Measurements from ENCODE around the gene SRD5A3.
A peak's percentile ranks its signal among the peaks of the same experiment; 100 is the strongest.

The SRD5A3 gene

DNA sequence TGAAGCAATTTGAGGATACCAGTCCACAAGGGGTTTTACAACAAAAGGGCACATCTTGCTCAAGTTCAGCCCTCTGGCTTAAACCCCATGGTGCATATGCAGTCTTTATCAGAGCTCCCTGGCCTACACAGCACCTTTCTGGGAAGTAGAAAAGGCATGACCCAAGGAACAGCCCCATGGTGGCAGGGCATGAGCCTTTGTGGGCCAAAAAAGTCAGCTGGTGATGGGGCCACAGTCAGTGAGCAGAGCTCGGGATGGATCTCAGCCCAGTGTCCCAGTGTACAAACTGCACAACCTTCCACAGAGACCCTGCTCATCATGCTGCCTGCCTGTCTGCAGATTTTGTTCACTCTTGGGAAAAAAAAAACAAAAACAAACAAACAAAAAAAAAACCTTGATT lies 27.4 kb downstream of the SRD5A3 start:
- no peak for DNase-seq (ENCODE audit: low read depth in 3 of 3)

DNA sequence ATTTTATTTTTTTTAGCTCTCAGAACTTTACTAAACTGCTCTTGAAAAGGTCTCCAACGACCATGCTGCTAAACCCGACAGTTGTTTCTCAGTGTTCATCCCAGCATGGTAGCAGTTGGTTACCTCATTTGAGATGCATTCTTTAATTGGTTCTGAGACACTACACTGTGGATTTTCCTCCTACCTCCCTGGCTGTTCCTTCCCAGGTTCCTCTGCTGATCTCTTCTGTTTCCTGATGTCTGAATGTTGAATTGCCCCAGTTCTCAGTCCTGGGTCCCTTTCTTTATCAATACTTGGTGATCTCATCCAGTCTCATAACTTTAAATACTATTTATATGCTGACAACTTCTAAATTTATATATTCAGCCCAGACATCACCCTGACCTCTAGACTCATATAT lies 30.7 kb downstream of the SRD5A3 start:
- DNase-seq (ENCODE audit: low read depth in 3 of 3): no peak

DNA sequence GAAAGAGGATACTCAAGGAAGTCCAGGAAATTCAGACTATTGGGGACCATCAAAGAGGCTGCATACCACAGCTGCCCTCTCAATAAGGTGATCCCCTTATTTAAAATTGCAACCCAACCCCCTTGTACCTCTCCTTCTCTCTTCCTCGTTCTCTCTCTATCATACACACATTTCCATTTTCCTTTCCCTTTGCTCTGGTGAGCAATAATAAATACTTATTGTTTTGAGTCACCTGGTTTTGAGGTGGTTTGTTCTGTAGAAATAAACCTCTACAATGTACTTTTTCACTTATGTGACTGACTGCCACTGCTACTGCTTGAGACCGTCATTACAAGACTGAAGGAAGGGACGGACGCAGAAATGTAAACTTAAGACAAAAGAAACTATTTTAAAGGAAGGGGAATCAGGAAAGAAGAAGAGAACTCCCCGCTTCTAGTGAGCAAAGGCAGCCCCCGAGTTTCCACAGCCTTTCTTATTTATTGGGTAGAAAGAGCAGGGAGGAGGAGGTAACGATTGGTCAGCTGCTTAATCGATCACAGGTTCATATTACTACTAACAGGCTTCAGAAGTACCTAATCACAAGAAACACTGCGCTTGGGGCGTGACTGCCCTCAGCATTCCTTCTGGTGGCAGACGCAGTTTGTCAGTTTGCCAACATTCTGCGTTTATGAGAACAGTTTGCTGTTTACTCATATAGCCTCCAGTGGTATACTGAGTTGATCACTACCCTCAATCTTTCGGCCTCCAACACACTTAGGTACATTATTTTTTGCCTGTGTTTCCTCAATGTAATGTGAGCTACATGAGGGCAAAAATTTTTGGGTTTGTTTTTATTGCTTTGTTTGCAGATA lies 32.8 kb downstream of the SRD5A3 start:
- no peak for DNase-seq (ENCODE audit: low read depth in 3 of 3)

DNA sequence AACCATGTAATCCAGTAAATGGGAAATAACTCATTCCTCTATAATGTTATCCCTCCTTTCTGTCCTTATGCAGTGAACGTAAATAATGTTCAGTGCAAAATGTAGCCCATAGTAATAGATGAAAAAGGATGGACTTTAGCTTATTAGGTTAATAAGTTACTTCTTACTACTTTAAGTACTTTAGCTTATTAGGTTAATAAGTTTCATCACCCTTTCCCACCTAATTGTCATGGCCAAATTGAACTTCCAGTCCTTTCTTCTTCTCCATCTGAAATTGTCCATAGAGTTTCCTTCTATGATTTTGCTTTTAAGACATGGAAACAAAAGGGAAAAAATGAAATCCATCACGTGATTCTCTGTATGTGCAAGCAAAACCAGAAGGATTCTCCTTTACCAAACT lies 34.5 kb downstream of the SRD5A3 start:
- no peak for DNase-seq (ENCODE audit: low read depth in 3 of 3)

DNA sequence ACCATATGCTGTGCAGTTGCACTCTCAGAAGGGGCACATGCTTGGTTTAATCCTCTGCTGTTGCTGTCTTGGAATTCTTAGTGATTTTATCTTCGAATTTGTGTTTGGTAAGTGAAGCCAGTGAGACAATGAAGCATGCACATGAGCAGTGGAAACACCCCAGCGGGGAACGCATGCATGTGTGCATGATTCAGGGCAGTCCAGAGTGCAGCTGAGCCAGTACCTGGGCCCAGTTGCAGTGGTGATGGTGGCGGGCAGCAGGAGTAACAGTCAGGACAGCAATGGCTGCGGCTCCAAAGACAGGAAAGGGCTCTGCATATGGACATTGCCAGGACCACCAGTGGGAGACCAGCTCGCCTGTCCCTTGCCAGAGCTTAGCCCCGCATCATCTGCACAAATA lies 35.5 kb downstream of the SRD5A3 start:
- no peak for DNase-seq (ENCODE audit: low read depth in 3 of 3)

DNA sequence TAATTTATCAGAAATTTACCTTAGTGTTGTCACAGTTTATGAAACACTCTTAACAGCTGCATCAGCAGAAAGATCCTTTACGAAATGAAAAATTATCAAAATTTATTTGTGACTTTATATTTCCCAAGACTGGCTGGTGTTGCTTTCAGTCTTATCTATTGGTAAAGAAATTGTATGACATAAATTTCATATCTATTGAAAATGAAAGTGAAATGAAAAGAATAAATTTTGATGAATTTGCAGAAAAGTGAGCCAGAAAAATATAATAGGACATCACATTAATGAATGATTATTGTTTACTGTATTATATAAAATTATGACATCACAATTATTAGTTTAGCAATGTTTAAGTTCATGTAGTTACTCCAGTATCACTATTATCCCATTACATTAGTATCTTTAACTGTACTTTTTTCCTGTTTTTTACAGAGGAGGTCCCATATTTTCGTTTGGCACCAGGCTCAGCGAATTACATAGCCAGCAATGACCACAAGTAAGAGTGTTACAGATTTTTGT lies 36.5 kb downstream of the SRD5A3 start:
- no peak for DNase-seq (ENCODE audit: low read depth in 3 of 3)

DNA sequence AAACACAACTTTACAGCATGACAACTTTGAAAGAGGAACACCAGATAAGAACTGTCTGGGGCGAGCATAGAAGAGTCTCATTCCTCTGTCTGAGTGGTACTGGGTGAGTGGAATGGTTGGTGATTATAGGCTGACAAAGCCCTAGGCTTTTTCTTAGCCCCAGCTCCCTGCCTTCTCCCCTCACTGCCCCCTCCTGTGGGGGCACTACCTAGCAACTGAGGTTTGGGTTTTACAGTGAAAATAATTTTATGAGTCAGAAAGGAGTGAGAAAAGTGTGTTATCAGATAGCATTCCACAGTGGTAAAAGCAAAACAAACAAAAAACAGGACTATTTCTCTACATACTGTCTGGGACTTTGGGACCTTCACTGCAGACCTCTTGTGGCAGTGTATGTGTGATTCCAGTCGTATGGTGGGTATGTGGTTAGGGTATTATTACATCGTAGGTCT lies 39.2 kb downstream of the SRD5A3 start:
- DNase-seq (ENCODE audit: low read depth in 3 of 3): no peak

DNA sequence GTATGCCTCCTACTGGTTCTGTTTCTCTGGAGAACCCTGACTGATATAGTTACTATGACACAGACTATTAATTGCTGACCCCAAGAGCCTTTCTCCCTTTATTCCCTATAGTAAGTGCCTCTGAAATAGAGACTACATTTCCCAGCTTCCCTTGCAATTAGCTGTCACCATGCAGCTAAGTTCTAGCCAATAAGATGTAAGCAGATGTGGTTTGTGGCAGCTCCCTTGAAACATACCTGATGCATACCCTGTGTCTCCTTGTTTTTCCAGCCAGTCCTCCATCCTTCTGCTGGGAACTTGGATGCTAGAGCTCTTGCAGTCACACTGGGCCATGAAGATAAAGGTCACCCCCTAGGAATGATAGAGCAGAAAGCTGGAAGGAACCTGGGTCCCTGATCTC lies 40.0 kb downstream of the SRD5A3 start:
- no peak for DNase-seq (ENCODE audit: low read depth in 3 of 3)

DNA sequence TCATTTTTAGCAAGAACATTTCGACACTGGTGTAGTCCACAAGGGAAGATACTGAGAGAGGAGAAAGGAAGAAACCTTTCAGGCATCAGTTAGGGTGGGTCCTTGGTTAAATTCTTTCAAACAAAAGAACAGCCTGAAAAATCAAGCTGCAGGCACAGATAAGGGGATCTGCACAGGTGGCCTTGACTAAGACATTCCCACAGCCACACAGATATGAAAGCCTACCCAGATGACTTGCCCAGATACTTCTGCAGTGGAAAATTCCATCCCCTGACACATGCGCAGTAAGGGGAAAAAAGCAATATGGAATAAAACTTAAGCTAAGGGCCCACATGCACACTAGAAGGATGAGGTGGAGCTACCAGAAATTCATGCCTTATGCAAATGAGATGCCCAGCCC lies 40.8 kb downstream of the SRD5A3 start:
- DNase-seq (ENCODE audit: low read depth in 3 of 3): no peak

DNA sequence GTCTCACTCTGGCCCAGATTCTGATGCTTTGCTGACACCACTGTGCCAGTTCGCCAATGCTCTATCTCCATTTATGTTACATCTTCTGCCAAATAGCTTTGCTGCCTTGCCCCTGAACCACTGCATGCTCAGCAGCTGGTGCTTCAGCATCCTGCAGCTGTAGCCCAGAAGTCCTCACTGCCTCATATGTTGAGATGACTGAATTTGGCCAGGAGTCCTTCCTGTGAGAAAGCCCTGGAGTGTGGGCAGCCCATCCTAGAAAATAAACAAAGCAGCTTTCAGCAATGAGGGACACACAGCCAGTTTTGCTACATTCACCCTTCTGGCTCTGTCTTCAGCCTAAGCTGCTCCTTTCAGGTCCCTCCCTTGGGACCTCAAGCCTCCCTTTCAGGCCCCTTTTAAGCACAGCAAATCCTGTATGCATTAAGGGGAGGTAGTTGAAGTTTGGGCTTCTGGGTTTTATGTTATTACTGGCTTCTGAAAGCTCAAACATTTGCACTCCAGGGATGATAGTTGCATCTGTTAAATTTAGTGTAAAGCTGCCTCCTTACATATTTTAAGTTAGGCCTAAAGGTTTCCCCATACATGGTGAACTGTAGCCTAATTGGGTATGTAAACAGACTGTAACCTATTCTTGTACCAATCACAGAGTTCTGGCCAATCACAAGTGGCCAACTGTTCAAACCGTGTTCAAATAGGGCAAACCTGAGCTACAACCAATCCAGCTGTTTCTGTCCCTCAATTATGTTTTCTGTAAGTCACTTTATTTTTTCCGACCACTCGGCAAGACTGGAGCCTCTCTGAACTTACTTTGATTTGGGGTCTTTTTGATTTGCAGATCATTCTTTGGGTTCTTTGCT lies 47.6 kb downstream of the SRD5A3 start:
- DNase-seq (ENCODE audit: low read depth in 3 of 3): no peak

DNA sequence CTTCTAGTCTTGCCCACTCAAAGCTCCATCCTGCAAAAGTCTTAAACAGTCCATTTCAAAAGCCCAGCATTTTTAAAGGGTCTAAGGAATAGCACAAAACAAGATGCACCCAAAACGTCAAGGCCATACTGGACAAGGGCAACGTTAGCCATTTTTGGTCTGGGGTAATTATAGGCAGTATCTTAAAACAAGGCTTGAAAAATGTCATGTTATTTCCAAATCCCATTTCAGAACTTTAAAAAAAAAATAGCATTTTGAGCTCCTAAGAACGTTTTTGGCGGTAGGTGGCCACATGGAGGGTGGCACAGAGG lies 49.1 kb downstream of the SRD5A3 start:
- DNase-seq (ENCODE audit: low read depth in 3 of 3): no peak

DNA sequence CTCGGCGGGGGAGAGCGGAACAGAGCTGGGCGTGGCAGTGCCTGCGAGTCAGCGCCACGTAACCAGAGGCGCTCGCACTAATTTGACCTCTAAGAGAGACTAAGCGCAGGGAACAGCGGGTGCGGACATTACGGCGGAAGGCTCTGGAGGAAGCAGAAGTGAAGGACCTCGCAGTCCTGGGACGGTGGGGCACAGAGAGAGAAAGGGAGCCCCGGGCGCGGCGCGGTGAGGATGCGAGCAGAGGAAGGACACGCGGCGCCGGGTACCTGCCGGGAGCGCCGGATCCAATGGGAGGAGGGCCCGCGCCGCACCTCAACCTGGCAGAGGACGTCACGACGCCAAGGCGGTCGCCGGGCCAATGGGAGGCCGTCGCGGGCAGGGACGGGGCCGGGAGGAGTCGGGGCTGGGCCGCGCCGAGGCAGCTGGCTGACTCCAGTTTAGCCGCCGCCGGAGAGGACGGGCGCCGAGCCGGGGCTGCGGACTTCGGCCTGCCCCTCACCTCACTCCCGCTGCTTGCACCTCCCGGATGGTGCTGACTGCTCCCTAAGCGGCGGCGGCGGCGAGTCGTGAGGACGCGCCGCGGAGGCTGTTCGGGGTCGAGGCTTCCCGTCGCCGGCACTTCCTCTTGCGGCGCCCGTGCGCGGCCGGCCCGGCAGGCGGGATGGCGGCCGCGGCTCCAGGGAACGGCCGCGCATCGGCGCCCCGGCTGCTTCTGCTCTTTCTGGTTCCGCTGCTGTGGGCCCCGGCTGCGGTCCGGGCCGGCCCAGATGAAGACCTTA lies 49.7 kb downstream of the SRD5A3 start, which contains the start of gene TMEM165:
Gene TMEM165 (plus strand): TSS at position 429 of the 779 bp plus-strand sequence. CDS start 233 bp downstream, at position 662.
- DNase-seq (ENCODE audit: low read depth in 3 of 3): peak; percentile 78 to 85 (median 83)

DNA sequence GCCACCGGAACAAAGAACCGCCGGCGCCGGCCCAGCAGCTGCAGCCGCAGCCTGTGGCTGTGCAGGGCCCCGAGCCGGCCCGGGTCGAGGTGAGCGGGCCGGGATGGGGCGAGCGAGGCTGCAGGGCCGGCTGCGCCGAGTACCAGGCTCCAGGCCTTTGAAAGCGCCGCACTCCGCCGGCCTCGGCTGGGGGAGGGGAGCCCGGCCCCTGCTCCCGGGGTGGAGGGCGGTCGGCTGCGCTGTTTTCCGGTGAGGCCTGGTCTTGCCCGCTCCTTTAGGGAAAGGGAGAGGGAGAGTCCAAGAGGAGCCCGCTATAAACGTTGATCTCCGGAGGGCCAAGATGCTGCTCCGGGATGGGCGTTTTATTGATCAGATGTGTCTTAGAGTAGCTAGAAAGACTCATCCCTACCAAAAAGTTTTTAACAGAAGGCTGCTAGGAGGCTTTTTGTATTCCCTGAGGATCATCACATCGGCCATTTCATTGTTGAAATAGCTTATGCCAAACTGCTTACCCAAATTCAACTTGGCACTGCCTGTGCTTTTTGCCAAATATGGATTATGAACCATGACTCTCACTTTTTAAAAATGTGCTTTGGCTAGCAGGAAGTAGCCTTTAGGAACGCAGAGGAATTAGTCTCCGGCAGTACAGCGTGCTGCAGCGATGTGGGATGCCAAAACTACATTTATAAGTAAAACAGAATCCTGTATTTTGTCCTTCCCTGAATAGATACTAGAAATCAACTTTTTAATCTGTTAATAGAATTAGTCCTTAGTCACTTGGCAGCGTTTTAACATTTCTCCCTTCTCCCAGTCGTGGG lies 50.5 kb downstream of the SRD5A3 start:
- DNase-seq (ENCODE audit: low read depth in 3 of 3): peak in 2 of 3 experiments; percentile 2 to 19

DNA sequence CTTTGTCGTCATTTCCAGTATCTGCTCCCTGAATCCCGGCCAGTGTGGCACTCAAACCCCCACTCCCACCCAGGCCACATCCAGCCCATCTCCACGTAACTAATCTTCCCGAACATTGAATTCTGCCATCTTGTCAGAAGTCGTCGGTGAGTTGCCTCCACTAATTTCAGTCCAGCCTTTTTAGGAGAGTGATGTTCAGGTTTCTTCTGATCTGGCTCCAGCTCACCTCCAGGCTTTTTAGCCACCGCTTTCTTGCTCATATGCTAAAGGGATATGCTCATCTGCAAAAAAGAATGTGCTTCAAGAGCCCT lies 51.0 kb downstream of the SRD5A3 start:
- DNase-seq (ENCODE audit: low read depth in 3 of 3): no peak

DNA sequence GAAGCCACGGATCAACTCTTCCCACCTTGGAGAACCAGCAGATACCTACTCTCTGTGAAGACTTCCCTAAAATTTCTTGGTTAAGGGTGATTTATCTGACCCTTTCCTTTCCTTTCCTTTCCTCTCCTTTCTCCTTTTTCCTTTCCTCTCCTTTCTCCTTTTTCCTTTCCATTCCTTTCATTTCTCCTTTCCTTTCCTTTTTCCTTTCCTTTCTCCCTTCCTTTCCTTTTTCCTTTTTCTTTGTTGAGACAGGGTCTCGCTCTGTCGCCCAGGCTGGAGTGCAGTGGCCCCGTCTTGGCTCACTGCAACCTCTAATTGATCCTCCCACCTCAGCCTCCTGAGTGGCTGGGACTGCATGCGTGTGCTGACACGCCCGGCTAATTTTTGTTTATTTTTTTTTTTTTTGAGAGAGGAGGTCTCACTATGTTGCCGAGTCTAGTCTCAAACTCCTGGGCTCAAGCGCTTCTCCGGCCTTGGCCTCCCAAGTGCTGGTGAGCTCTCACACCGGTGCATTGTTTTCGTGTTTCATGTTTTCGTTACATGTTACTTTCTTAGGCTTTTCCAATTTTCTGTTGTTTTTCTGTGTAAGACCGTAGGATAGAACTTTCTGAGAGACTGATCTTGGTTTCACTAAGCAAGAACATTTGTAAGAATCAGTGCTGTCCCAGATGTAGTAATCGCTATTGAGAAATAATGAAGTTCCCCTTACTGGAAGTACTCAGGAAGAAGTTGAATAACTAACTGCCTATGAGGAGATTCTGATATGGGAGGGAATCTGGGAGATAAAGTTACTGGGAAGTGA lies 51.7 kb downstream of the SRD5A3 start:
- DNase-seq (ENCODE audit: low read depth in 3 of 3): no peak

DNA sequence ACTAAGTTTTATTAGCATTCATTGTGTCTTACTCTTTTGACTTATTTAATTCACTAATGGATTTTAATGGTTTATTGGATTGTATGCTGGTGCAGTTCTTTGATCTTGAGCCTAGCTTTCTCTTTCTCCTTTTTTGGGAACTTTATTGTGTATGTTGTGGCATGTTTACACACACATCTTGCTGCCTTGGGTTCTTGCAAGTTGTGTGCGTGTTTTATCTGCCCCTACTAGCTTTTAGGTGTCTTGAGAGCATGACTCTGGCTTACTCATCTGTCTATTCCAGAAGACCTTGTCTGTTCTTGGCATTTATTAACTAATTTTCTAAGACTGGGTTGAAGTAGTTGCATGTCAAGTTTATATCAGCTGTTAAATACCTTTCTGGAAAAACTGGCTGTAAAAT lies 52.4 kb downstream of the SRD5A3 start:
- no peak for DNase-seq (ENCODE audit: low read depth in 3 of 3)

DNA sequence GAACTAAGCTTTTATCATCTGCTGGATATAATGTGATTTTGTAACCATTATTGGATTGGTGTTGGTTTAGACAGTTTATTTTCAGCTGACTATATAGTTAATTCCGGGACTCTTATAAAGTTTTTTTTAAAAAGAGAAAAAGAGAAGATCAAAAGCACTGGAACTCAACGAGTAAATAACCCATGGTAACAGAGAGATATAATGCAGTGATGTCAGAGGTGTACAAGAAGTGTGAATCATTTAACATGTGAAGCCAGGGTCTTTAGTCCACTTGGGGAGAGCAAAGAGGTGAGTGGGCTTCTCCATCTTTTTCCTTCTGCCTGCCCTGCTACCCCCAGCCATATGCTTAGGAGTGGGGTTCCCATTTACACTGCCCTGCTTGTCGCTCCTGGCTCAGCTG lies 52.9 kb downstream of the SRD5A3 start:
- no peak for DNase-seq (ENCODE audit: low read depth in 3 of 3)

DNA sequence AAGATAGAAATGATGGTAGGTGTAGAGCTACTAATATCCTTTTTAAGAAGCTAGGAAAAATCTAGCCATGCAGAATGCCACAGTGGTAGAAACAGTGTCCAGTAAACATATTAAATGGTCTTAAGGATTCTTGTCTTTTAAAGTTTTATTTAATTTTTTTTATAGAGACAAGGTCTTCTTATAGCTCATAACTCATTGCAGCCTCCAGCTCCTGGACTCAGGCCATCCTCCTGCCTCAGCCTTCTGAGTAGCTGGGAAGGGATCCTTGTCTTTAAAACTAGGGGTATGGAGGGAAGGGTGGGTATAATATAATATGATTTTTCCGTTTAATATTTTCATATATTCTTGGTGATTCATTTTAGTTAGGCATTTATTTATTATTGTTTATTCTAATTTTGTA lies 53.5 kb downstream of the SRD5A3 start:
- DNase-seq (ENCODE audit: low read depth in 3 of 3): no peak

DNA sequence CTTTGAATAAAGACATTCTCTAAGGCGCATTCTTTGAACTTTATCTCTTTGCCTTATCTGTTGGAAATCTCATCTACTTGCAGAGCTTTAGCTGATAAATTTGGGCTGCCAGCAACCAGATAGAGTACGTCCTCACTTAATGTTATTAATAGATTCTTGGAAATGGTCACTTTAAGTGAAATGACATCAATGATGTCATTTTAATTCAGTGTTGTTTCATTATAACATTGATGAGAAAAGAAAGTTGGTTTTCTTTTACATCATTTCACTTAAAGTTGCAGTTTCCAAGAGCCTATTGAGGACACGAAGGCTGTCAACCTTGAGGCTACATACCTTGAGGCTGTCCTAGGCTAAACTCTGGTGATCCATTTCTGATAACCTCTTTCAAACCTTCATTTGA lies 59.0 kb downstream of the SRD5A3 start:
- DNase-seq (ENCODE audit: low read depth in 3 of 3): no peak

DNA sequence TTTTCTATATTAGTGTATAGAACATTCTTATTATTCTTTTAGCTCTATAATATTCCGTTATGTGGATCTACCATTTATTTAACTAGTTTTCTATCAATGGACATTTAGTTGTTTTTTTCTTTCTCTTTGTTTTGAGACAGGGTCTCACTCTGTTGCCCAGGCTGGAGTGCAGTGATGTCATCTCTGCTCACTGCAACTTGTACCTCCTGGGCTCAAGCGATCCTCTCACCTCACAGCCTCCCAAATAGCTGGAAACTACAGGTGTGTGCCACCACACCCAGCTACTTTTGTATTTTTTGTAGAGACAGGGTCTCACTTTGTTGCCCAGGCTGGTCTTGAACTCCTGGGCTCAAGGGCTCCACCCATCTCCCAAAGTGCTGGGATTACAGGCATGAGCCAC lies 60.5 kb downstream of the SRD5A3 start:
- no peak for DNase-seq (ENCODE audit: low read depth in 3 of 3)
